HEK293 (cell line): ENCODE measurements around the gene CAPN10.

Experiments
- CTCF ChIA-PET: fragments of 350-600 bp; formaldehyde crosslinking; extraction: SDS; loops from one replicate; lab custom pipeline; 2021; ENCODE audit warnings: antibody characterized with exemption; lab: Yijun Ruan, JAX
- POLR2A ChIA-PET: fragments of 300-600 bp; formaldehyde crosslinking; extraction: SDS; loops from one replicate; lab custom pipeline; 2020; ENCODE audit warnings: antibody characterized with exemption, inconsistent platforms; lab: Yijun Ruan, JAX
- H3K27ac ChIP-seq: fragments of 200-500 bp; sonication (Bioruptor generic); 2 replicates; pipeline ENCODE4 v1.5.1; 2014; ENCODE audit warnings: low read depth, low read length, control low read depth, inconsistent platforms; ENCODE audit errors: extremely low read depth
- H3K36me3 ChIP-seq, 2 experiments: fragments of 200-500 bp in 1 of 2; sonication (Bioruptor generic) in 1 of 2; 1 replicate in 1 of 2; 2 replicates in 1 of 2; pipeline ENCODE4 v1.5.1; 2014 to 2017; ENCODE audit warnings: inconsistent platforms in 2 of 2, low read length in 2 of 2; ENCODE audit not compliant: control insufficient read depth in 2 of 2, insufficient read depth in 1 of 2
- H3K4me1 ChIP-seq: fragments of 200-500 bp; sonication (Bioruptor generic); 2 replicates; pipeline ENCODE4 v1.5.1; 2014; ENCODE audit warnings: mild to moderate bottlenecking, low read length, inconsistent platforms; ENCODE audit not compliant: control insufficient read depth, insufficient read depth
- H3K4me3 ChIP-seq: 2 replicates; pipeline ENCODE4 v1.5.1; 2011; ENCODE audit warnings: low read depth, mild to moderate bottlenecking, control low read depth, low read length, moderate library complexity
- H3K9me3 ChIP-seq: fragments of 200-500 bp; sonication (Bioruptor generic); 2 replicates; pipeline ENCODE4 v1.5.1; 2014; ENCODE audit warnings: low read depth, low read length, inconsistent platforms; ENCODE audit not compliant: control insufficient read depth, insufficient read depth
- HOXC10 ChIP-seq: sonication (generic); formaldehyde crosslinking; IDR thresholded peaks from 2 replicates; pipeline ENCODE4 v1.8.1; 2023; ENCODE audit warnings: mild to moderate bottlenecking, missing genetic modification reagents
- KLF16 ChIP-seq: fragments of 450-650 bp; formaldehyde crosslinking; IDR thresholded peaks from 2 replicates; pipeline ENCODE4 v1.5.1; 2017; ENCODE audit warnings: missing biosample characterization, missing genetic modification characterization
- REST ChIP-seq: fragments of 450-650 bp; formaldehyde crosslinking; IDR thresholded peaks from 2 replicates; pipeline ENCODE4 v1.5.1; 2016; ENCODE audit warnings: missing biosample characterization, missing genetic modification characterization
- ZBTB48 ChIP-seq: fragments of 450-650 bp; formaldehyde crosslinking; IDR thresholded peaks from 2 replicates; pipeline ENCODE4 v1.5.1; 2016; ENCODE audit warnings: missing biosample characterization, missing genetic modification characterization
- ZBTB6 ChIP-seq: fragments of 450-650 bp; formaldehyde crosslinking; IDR thresholded peaks from 2 replicates; pipeline ENCODE4 v1.5.1; 2017; ENCODE audit warnings: missing biosample characterization, missing genetic modification characterization
- ZNF121 ChIP-seq: fragments of 450-650 bp; formaldehyde crosslinking; IDR thresholded peaks from 2 replicates; pipeline ENCODE4 v1.5.1; 2016; ENCODE audit warnings: missing biosample characterization, missing genetic modification characterization
- ZNF169 ChIP-seq: fragments of 450-650 bp; formaldehyde crosslinking; IDR thresholded peaks from 2 replicates; pipeline ENCODE4 v1.5.1; 2016; ENCODE audit warnings: missing biosample characterization, missing genetic modification characterization
- ZNF426 ChIP-seq: fragments of 450-650 bp; formaldehyde crosslinking; IDR thresholded peaks from 2 replicates; pipeline ENCODE4 v1.5.1; 2017; ENCODE audit warnings: missing biosample characterization, missing genetic modification characterization, mild to moderate bottlenecking, inconsistent platforms, moderate library complexity
- ZNF623 ChIP-seq: fragments of 450-650 bp; formaldehyde crosslinking; IDR thresholded peaks from 2 replicates; pipeline ENCODE4 v1.5.1; 2016; ENCODE audit warnings: missing biosample characterization, missing genetic modification characterization
- ZNF701 ChIP-seq: fragments of 450-650 bp; formaldehyde crosslinking; IDR thresholded peaks from 2 replicates; pipeline ENCODE4 v1.5.1; 2016; ENCODE audit warnings: missing biosample characterization, missing genetic modification characterization
- ZNF747 ChIP-seq: fragments of 450-650 bp; formaldehyde crosslinking; IDR thresholded peaks from 2 replicates; pipeline ENCODE4 v1.5.1; 2016; ENCODE audit warnings: missing biosample characterization, missing genetic modification characterization
- ZSCAN30 ChIP-seq: fragments of 450-650 bp; IDR thresholded peaks from 2 replicates; pipeline ENCODE4 v1.5.1; 2018; ENCODE audit warnings: missing biosample characterization, mild to moderate bottlenecking, missing genetic modification characterization, moderate library complexity
- TF ChIP-seq, protein P1 (sequence below): fragments of 450-650 bp; formaldehyde crosslinking; IDR thresholded peaks from 2 replicates; pipeline ENCODE4 v1.5.1; 2016; ENCODE audit warnings: missing biosample characterization, missing genetic modification characterization, low read depth
- TF ChIP-seq, protein P2 (sequence below): IDR thresholded peaks from 2 replicates; pipeline ENCODE4 v1.6.1; 2011; ENCODE audit warnings: mild to moderate bottlenecking, low read depth, low read length, borderline replicate concordance

Gene CAPN10

DNA sequence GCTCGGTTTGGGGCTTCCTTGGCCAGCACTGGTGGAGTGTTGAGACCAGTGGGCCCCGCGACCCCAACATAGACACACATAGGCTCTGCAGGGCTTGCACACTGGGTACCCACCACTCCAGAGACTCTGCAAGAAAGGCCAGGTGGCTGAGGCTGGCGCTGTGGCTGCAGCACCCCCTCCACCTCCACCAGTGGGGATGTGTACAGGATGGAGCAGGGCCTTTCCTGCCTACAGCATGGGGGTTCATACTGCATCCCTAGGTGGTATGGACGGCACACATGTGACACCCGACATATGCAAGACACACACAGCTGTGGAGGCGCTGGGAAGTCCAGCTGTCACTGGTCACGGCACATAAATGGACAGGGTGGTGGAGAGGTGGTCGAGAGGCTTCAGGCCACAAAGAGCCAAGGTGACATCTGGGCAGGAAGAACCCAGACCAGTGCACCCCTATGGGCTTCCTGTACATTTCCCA is 17.0 kb upstream of the CAPN10 start:
- POLR2A ChIA-PET: interaction anchor here (0.6 to 1.3 kb wide), 4 partner anchors 9 to 26 kb away, joined by 3 to 7 read pairs (median 4); no protein-coding TSS in a partner anchor
- Histone ChIP-seq H3K4me3 (peak overlapping the region; percentile 51; the same call in 1 of the 2 replicates), H3K4me1 (peaks cover 4% of the 10 kb centered on the region), H3K27ac (no peak overlapping the region), H3K9me3 (no peaks in the 10 kb centered on the region), H3K36me3 (peaks cover 0 to 8% of the 10 kb centered on the region in 2 experiments; a peak in 1 of 3 replicates)
- TF ChIP-seq ZNF623 (tag by site-specific recombination) (no peak), ZBTB6 (tag by site-specific recombination) (no peak), KLF16 (tag by site-specific recombination) (no peak), ZNF169 (tag by site-specific recombination) (no peak)
- CTCF ChIA-PET: interaction anchor here (0.7 to 1.1 kb wide), 2 partner anchors 10 to 35 kb away, joined by 3 to 4 read pairs; no protein-coding TSS in a partner anchor

DNA sequence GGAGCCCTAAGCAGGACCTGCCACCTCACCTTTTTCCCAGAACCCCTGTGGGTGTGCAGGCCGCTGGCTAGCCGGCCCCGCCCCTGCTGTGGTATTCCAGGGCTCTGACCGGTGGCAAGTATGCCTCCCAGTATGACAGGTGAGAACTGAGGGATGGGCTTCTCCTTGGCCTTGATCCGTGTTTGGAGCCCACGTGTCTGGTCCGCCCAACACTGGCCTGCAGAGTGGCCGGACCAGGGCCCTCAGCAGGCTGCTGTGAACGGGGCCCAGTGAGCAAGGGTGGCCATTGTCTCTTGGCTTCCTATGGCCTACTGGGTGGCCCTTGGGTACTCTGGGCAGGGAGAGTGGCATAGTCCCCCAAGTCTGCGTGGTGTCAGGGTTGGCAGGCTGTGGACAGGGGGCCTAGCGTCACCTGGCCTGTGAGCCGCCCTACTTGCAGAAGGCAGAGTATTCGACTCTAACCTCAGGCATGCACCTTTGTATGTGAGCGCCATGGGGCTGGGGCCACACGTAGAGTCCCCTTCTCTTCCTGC is 16.5 kb upstream of the CAPN10 start:
- CTCF ChIA-PET: interaction anchor here (1.1 kb wide), 1 partner anchor 10 kb away, joined by 3 read pairs; no protein-coding TSS in a partner anchor
- POLR2A ChIA-PET: interaction anchor here (1.0 kb wide), 1 partner anchor 9 kb away, joined by 3 read pairs; no protein-coding TSS in a partner anchor
- Histone ChIP-seq H3K4me1 (peaks cover 4% of the 10 kb centered on the region), H3K9me3 (no peaks in the 10 kb centered on the region), H3K4me3 (no peak overlapping the region), H3K36me3 (peaks cover 0 to 13% of the 10 kb centered on the region in 2 experiments; a peak in 1 of 3 replicates), H3K27ac (no peak overlapping the region)
- TF ChIP-seq REST (tag by site-specific recombination) (no peak), ZNF701 (tag by site-specific recombination) (no peak), HOXC10 (CRISPR knock-in tag) (no peak), ZNF426 (tag by site-specific recombination) (no peak), ZBTB48 (tag by site-specific recombination) (no peak), ZSCAN30 (tag by site-specific recombination) (no peak), ZNF747 (no peak), ZNF121 (tag by site-specific recombination) (no peak)
- TF ChIP-seq, protein P1, sequence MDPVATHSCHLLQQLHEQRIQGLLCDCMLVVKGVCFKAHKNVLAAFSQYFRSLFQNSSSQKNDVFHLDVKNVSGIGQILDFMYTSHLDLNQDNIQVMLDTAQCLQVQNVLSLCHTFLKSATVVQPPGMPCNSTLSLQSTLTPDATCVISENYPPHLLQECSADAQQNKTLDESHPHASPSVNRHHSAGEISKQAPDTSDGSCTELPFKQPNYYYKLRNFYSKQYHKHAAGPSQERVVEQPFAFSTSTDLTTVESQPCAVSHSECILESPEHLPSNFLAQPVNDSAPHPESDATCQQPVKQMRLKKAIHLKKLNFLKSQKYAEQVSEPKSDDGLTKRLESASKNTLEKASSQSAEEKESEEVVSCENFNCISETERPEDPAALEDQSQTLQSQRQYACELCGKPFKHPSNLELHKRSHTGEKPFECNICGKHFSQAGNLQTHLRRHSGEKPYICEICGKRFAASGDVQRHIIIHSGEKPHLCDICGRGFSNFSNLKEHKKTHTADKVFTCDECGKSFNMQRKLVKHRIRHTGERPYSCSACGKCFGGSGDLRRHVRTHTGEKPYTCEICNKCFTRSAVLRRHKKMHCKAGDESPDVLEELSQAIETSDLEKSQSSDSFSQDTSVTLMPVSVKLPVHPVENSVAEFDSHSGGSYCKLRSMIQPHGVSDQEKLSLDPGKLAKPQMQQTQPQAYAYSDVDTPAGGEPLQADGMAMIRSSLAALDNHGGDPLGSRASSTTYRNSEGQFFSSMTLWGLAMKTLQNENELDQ: no peak
- TF ChIP-seq, protein P2, sequence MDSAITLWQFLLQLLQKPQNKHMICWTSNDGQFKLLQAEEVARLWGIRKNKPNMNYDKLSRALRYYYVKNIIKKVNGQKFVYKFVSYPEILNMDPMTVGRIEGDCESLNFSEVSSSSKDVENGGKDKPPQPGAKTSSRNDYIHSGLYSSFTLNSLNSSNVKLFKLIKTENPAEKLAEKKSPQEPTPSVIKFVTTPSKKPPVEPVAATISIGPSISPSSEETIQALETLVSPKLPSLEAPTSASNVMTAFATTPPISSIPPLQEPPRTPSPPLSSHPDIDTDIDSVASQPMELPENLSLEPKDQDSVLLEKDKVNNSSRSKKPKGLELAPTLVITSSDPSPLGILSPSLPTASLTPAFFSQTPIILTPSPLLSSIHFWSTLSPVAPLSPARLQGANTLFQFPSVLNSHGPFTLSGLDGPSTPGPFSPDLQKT: no peak
